ENCODE measurements around the gene CYTH1.

Gene CYTH1

DNA sequence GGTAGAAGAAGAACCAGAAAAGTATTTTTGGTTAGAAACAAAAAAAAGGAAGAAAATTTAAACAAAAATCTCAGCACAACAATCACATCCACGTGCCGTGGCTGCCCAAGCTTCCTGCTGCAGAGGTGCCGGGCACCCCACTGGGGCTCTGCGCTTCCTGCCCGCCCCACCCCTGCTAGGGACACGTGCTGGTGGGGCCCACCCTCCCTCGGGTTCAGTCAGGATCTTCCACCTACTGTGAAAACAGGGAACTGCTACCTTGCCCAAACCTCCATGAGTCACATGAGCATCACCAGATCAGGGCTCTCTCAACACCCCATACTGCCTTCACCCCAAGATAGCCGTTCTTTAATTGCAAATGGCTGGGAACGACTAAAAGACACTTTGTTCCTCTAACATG lies 24.4 kb upstream of the CYTH1 start:
- no peak overlapping the region for H3K4me3 ChIP-seq (ENCODE audit: low read depth, low read length)
- TF ChIP-seq, protein P1, sequence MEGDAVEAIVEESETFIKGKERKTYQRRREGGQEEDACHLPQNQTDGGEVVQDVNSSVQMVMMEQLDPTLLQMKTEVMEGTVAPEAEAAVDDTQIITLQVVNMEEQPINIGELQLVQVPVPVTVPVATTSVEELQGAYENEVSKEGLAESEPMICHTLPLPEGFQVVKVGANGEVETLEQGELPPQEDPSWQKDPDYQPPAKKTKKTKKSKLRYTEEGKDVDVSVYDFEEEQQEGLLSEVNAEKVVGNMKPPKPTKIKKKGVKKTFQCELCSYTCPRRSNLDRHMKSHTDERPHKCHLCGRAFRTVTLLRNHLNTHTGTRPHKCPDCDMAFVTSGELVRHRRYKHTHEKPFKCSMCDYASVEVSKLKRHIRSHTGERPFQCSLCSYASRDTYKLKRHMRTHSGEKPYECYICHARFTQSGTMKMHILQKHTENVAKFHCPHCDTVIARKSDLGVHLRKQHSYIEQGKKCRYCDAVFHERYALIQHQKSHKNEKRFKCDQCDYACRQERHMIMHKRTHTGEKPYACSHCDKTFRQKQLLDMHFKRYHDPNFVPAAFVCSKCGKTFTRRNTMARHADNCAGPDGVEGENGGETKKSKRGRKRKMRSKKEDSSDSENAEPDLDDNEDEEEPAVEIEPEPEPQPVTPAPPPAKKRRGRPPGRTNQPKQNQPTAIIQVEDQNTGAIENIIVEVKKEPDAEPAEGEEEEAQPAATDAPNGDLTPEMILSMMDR (IDR thresholded peaks at IDR 0.05; ENCODE audit: low read depth, low read length): no peak

DNA sequence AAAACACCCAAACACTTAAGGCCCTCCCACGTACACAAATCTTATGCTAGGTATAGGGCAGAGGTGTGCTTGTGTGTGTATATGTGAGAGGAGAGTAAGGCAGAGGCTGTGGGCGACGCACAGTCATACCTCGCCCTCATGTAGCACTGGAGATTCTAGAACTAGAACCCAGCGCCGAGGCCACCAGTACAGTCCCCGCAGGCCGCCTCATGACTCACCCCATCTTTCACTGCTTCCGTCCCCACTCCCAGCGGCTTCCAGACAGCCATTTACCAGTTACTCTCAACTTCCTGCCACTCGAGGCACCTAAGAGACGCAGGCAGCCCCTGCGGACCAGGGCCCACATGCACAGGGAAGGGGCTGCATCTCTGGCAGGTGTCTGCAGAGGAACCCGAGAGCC lies 23.2 kb upstream of the CYTH1 start:
- H3K4me3 ChIP-seq (ENCODE audit: low read depth, low read length): no peak overlapping the region
- TF ChIP-seq, protein P1 (IDR thresholded peaks at IDR 0.05; ENCODE audit: low read depth, low read length): no peak

DNA sequence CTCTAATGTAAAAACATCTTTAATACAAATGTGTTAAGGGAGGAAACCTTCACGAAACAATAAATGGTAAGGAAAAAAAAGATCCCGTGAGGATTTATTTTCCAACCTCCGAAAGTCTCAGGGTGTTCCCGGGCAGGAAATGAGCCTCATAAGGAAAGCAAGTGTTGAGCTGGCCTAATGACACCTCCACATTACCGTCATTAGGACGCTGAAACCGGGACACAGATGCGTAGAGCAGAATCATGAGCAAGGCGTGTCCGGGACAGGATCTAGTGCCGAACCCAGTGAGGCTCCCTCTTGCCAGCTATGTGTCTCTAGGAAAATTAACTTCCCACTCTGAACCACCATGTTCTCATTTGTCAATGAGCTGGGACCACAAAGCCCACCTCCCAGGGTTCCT lies 22.7 kb upstream of the CYTH1 start:
- no peak overlapping the region for H3K4me3 ChIP-seq (ENCODE audit: low read depth, low read length)
- TF ChIP-seq, protein P1 (IDR thresholded peaks at IDR 0.05; ENCODE audit: low read depth, low read length): no peak

DNA sequence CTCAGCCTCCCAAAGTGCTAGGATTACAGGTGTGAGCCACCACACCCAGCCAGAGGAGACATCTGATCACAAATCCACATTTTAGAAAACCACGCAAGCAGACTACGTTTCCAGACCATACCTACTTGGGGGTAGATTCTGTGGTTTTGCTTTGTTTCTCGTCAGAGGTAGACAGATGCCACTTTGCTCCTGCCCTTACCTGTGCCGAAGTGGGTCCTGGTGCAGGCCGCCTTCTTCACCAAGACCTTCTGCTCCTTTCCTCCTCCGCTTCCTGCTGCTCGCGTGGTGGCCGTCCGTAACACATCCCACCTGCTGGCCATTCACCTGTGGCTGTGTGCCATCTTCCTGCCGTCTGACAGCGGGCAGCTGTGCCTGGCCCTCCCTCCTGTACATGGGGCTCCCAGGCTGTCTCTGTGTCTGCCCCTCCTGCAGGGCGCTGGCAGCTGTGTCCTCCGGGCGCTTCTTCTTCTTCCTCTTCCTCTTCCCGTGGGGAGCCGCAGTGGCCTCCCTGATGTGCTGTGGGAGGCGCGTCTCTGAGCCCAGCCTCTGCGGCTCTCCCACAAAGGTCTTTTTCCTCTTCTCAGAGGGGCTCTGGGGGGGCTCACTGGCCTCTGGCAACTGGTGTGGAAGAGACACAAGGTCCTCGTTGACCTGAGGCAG lies 21.2 kb upstream of the CYTH1 start:
- H3K4me3 ChIP-seq (ENCODE audit: low read depth, low read length): no peak overlapping the region
- TF ChIP-seq, protein P1 (IDR thresholded peaks at IDR 0.05; ENCODE audit: low read depth, low read length): no peak

DNA sequence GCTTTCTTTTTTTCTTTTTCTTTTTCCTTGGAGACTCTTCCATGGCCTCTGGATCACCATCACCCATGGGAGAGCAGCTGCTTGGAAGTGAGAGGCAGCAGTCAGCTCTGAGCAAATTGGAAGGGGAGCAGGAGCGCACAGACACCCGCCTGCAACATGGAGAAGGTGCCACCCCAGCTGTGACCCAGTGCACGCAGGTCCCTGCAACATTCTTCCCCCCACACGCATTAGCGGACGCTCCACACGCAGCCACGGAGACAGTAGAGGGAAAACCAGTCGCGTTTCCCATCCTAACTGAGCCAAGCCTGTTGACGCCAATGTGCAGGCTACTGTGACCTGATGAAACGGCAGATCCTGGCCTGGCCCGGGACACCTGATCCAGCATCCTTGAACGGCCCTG lies 20.4 kb upstream of the CYTH1 start:
- TF ChIP-seq, protein P1 (IDR thresholded peaks at IDR 0.05; ENCODE audit: low read depth, low read length): no peak
- H3K4me3 ChIP-seq (ENCODE audit: low read depth, low read length): no peak overlapping the region

DNA sequence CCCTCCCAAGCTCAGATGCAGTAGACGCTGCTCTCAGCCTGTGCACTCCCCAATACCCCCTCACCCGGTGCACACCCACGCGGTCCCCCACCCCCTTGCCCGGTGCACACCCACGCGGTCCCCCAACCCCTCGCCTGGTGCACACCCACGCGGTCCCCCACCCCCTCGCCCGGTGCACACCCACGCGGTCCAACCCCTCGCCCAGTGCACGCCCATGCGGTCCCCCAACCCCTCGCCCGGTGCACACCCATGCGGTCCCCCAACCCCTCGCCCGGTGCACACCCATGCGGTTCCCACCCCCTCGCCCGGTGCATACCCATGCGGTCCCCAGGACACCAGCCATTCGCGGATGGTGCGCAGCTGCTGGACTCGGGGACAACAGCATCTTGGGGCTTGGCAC lies 19.9 kb upstream of the CYTH1 start:
- TF ChIP-seq, protein P1 (IDR thresholded peaks at IDR 0.05; ENCODE audit: low read depth, low read length): no peak
- no peak overlapping the region for H3K4me3 ChIP-seq (ENCODE audit: low read depth, low read length)

DNA sequence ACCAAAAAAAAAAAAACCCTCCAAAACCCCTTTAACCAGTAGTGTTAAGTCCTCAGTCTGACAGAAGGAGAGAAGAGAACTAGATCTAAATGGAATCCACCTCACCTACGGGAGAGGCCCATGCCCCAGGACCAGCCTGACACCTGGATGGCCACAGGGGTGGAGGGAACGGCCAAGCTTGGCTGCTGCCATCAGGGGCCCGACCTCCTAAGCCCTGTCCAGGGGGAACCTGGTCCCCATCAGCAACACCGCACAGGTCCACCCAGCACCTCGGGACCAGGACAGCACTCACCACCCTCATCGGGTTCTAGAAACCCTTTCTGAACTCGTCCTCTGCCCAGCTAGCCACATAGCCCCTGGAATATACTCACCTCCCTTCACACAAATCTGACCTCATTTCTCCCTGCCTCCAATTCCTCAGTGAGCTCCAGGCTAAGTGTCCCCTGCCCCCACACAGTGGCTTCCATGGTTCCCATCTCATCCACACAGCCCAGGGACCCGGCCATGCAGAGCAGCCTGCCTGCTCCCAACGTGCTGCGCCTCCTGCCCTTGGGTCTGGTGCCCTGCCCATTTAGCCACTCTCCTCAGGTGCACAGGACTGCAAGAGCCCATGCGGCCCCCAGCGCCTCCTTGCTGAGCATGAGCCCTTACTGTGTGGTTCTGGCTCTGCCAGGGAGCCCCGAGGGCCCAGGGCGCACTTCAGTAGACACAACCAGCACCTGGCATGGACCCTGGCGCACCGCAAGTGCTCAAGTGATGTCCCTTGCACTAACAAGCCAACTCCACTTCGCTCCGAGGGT lies 18.3 kb upstream of the CYTH1 start:
- H3K4me3 ChIP-seq (ENCODE audit: low read depth, low read length): no peak overlapping the region
- TF ChIP-seq, protein P1 (IDR thresholded peaks at IDR 0.05; ENCODE audit: low read depth, low read length): no peak

All from WI38 (cell line).